HepG2 (cell line): ENCODE results near the gene ADAD2. TPM values are rescaled to one million over a fixed set of nuclear protein-coding genes. Genes with fewer than 3 reads are reported as not detected.

Source experiments
- ARNT ChIP-seq: fragments of 450-650 bp; IDR thresholded peaks from 2 replicates; pipeline ENCODE4 v1.6.1; 2017
- ELF1 ChIP-seq: sonication (generic); formaldehyde crosslinking; IDR thresholded peaks from 2 replicates; pipeline ENCODE4 v1.4.0; 2020; ENCODE audit warnings: missing genetic modification reagents
- ETV6 ChIP-seq: sonication (generic); formaldehyde crosslinking; conservative IDR thresholded peaks from 2 replicates; pipeline ENCODE4 v1.4.0; 2020; ENCODE audit warnings: missing genetic modification reagents
- GABPB1 ChIP-seq: IDR thresholded peaks from 2 replicates; pipeline ENCODE4 v1.6.1; 2016; ENCODE audit warnings: mild to moderate bottlenecking, missing genetic modification reagents, moderate library complexity, missing compliant biosample characterization
- IKZF4 ChIP-seq: sonication (generic); formaldehyde crosslinking; IDR thresholded peaks from 2 replicates; pipeline ENCODE4 v1.5.1; 2020; ENCODE audit warnings: borderline replicate concordance, mild to moderate bottlenecking, low read depth, missing genetic modification reagents; ENCODE audit errors: not compliant biosample characterization
- SIN3A ChIP-seq: IDR thresholded peaks from 2 replicates; pipeline ENCODE4 v1.6.1; 2011; ENCODE audit warnings: low read depth, mild to moderate bottlenecking, control low read depth, low read length, borderline replicate concordance
- SOX6 ChIP-seq, 2 experiments: fragments of 450-650 bp in 1 of 2; sonication (generic) in 1 of 2; formaldehyde crosslinking in 1 of 2; IDR thresholded peaks; 2 replicates each; pipeline versions ENCODE4 v1.4.0 to v1.6.1; 2017 to 2020; ENCODE audit warnings: antibody characterized with exemption in 1 of 2, mild to moderate bottlenecking in 1 of 2, missing genetic modification reagents in 1 of 2
- TCF7 ChIP-seq: sonication (generic); IDR thresholded peaks from 2 replicates; pipeline ENCODE4 v1.6.1; 2016; ENCODE audit warnings: antibody characterized with exemption, low read depth
- ZNF333 ChIP-seq: sonication (generic); formaldehyde crosslinking; IDR thresholded peaks from 2 replicates; pipeline ENCODE4 v1.4.0; 2020; ENCODE audit warnings: mild to moderate bottlenecking, missing genetic modification reagents, borderline replicate concordance
- ZNF430 ChIP-seq: sonication (generic); formaldehyde crosslinking; IDR thresholded peaks from 2 replicates; pipeline ENCODE4 v1.9.0; 2021; ENCODE audit warnings: mild to moderate bottlenecking, missing genetic modification reagents
- ZNF572 ChIP-seq: sonication (generic); formaldehyde crosslinking; IDR thresholded peaks from 2 replicates; pipeline ENCODE4 v1.5.1; 2020; ENCODE audit warnings: mild to moderate bottlenecking, missing genetic modification reagents
- ZNF777 ChIP-seq: sonication (generic); formaldehyde crosslinking; IDR thresholded peaks from 2 replicates; pipeline ENCODE4 v1.4.0; 2020; ENCODE audit warnings: missing genetic modification reagents
- polyA plus RNA-seq, 8 experiments: library from polyadenylated mRNA; depleted of rRNA in 3 of 8; stranded (reverse) in 7 of 8; unstranded in 1 of 8; fragments of >200 nt; fragmentation: Illumina TruSeq in 4 of 8; extraction: Trizol in 4 of 8; gene quantifications; 2 replicates each; pipeline versions ENCODE4 v1.2.1 to v1.2.3, GENCODE V29; 2011 to 2016; ENCODE audit warnings: low read depth in 4 of 8, missing spikeins in 1 of 8, mixed read lengths in 1 of 8; ENCODE audit not compliant: insufficient read depth in 1 of 8
- total RNA-seq, 5 experiments: library from RNA; depleted of rRNA; stranded (reverse); fragments of >200 nt; fragmentation: Illumina TruSeq; extraction: Trizol; gene quantifications; 2 replicates each; pipeline ENCODE4 v1.2.3, GENCODE V29; 2016; ENCODE audit warnings: low read depth in 1 of 5
- TF ChIP-seq, protein P1 (sequence below): sonication (generic); formaldehyde crosslinking; IDR thresholded peaks from 2 replicates; pipeline ENCODE4 v1.5.1; 2020; ENCODE audit warnings: mild to moderate bottlenecking, missing genetic modification reagents, moderate library complexity
- TF ChIP-seq, protein P2 (sequence below), 2 experiments: sonication (generic) in 1 of 2; formaldehyde crosslinking in 1 of 2; IDR thresholded peaks; 2 replicates each; pipeline versions ENCODE4 v1.5.1 to v1.6.1; 2011 to 2020; ENCODE audit warnings: borderline replicate concordance in 1 of 2, low read depth in 1 of 2, low read length in 1 of 2, mild to moderate bottlenecking in 1 of 2, missing genetic modification reagents in 1 of 2, moderate library complexity in 1 of 2
- TF ChIP-seq, protein P3 (sequence below): sonication (generic); formaldehyde crosslinking; IDR thresholded peaks from 2 replicates; pipeline ENCODE4 v1.4.0; 2020; ENCODE audit warnings: missing genetic modification reagents
- TF ChIP-seq, protein P4 (sequence below): sonication (generic); formaldehyde crosslinking; IDR thresholded peaks from 2 replicates; pipeline ENCODE4 v1.4.0; 2020; ENCODE audit warnings: mild to moderate bottlenecking, missing genetic modification reagents

Gene ADAD2
- total and polyA plus RNA-seq, 2 of the 13 experiments (the other 11 are each of a cell fraction or from before 2014, with no cell fraction given), result not detected

DNA sequence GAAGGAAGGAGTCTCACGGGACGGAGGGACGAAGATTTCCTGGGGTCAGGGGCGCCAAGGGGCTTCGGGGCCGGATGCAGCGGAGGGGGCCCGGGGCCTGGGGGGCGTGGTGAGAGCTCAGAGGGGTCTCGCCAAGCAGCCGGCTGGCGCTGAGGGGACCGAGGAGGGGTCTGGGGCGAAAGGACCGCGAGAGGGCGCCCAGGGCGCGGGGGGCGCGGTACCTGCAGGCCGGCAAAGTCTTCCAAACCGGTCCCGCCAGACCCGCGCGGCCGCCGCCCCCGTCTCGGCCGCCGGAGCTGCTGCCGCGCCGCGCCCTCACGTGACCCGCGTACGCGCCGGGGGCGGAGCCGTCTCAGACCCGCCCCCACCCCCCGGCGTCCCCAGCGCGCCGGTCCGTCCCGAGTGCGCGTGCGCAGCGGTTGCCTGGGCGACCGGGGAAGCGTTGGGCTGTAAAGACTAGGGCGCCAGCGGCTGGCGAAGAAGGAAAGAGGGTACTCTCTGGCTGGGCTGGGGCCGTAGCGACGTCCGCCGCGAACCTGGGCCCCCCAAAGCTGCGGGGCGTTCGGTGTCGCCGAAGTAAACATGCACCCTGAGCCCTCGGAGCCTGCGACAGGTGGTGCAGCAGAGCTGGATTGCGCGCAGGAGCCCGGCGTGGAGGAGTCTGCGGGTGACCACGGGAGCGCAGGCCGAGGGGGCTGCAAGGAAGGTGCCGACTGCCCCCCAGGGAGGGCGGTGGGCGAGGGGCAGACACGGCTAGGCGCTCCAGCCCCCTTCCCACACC lies 45.9 kb upstream of the ADAD2 start, which contains the start of the genes DNAAF1 and HSDL1 (continued):
- TF ChIP-seq, protein P1, sequence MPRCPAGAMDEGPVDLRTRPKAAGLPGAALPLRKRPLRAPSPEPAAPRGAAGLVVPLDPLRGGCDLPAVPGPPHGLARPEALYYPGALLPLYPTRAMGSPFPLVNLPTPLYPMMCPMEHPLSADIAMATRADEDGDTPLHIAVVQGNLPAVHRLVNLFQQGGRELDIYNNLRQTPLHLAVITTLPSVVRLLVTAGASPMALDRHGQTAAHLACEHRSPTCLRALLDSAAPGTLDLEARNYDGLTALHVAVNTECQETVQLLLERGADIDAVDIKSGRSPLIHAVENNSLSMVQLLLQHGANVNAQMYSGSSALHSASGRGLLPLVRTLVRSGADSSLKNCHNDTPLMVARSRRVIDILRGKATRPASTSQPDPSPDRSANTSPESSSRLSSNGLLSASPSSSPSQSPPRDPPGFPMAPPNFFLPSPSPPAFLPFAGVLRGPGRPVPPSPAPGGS (CRISPR knock-in tag), result no peak
- TF ChIP-seq ZNF430 (CRISPR knock-in tag), result no peak
- peak; percentile 69 for TF ChIP-seq GABPB1
- TF ChIP-seq, protein P2, sequence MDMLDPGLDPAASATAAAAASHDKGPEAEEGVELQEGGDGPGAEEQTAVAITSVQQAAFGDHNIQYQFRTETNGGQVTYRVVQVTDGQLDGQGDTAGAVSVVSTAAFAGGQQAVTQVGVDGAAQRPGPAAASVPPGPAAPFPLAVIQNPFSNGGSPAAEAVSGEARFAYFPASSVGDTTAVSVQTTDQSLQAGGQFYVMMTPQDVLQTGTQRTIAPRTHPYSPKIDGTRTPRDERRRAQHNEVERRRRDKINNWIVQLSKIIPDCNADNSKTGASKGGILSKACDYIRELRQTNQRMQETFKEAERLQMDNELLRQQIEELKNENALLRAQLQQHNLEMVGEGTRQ (IDR thresholded peaks at IDR 0.05; ENCODE audit: low read depth, low read length), result peak; percentile 91
- TF ChIP-seq, protein P2 (CRISPR knock-in tag; IDR thresholded peaks at IDR 0.05; ENCODE audit: borderline replicate concordance), result peak; percentile 65; the same call in 1 of the 2 replicates
- TF ChIP-seq SOX6 (IDR thresholded peaks at IDR 0.05), result no peak
- TF ChIP-seq SOX6 (CRISPR knock-in tag; IDR thresholded peaks at IDR 0.05), result peak; percentile 13; the same call in 1 of the 2 replicates
- 0 out of 2 replicates have a peak, but pooled peaks have one; percentile 58 for TF ChIP-seq ZNF572 (CRISPR knock-in tag)
- TF ChIP-seq ETV6 (CRISPR knock-in tag), result no peak
- TF ChIP-seq ZNF333 (CRISPR knock-in tag), result peak; percentile 77; the same call in 1 of the 2 replicates
- no peak for TF ChIP-seq IKZF4 (CRISPR knock-in tag)
- TF ChIP-seq, protein P3, sequence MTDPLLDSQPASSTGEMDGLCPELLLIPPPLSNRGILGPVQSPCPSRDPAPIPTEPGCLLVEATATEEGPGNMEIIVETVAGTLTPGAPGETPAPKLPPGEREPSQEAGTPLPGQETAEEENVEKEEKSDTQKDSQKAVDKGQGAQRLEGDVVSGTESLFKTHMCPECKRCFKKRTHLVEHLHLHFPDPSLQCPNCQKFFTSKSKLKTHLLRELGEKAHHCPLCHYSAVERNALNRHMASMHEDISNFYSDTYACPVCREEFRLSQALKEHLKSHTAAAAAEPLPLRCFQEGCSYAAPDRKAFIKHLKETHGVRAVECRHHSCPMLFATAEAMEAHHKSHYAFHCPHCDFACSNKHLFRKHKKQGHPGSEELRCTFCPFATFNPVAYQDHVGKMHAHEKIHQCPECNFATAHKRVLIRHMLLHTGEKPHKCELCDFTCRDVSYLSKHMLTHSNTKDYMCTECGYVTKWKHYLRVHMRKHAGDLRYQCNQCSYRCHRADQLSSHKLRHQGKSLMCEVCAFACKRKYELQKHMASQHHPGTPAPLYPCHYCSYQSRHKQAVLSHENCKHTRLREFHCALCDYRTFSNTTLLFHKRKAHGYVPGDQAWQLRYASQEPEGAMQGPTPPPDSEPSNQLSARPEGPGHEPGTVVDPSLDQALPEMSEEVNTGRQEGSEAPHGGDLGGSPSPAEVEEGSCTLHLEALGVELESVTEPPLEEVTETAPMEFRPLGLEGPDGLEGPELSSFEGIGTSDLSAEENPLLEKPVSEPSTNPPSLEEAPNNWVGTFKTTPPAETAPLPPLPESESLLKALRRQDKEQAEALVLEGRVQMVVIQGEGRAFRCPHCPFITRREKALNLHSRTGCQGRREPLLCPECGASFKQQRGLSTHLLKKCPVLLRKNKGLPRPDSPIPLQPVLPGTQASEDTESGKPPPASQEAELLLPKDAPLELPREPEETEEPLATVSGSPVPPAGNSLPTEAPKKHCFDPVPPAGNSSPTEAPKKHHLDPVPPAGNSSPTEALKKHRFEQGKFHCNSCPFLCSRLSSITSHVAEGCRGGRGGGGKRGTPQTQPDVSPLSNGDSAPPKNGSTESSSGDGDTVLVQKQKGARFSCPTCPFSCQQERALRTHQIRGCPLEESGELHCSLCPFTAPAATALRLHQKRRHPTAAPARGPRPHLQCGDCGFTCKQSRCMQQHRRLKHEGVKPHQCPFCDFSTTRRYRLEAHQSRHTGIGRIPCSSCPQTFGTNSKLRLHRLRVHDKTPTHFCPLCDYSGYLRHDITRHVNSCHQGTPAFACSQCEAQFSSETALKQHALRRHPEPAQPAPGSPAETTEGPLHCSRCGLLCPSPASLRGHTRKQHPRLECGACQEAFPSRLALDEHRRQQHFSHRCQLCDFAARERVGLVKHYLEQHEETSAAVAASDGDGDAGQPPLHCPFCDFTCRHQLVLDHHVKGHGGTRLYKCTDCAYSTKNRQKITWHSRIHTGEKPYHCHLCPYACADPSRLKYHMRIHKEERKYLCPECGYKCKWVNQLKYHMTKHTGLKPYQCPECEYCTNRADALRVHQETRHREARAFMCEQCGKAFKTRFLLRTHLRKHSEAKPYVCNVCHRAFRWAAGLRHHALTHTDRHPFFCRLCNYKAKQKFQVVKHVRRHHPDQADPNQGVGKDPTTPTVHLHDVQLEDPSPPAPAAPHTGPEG, result no peak
- no peak for TF ChIP-seq TCF7
- no peak for TF ChIP-seq ELF1 (CRISPR knock-in tag)
- peak; percentile 99 for TF ChIP-seq SIN3A
- TF ChIP-seq ZNF777, result peak; percentile 10; the same call in 1 of the 2 replicates
- no peak for TF ChIP-seq ARNT
- TF ChIP-seq, protein P4, sequence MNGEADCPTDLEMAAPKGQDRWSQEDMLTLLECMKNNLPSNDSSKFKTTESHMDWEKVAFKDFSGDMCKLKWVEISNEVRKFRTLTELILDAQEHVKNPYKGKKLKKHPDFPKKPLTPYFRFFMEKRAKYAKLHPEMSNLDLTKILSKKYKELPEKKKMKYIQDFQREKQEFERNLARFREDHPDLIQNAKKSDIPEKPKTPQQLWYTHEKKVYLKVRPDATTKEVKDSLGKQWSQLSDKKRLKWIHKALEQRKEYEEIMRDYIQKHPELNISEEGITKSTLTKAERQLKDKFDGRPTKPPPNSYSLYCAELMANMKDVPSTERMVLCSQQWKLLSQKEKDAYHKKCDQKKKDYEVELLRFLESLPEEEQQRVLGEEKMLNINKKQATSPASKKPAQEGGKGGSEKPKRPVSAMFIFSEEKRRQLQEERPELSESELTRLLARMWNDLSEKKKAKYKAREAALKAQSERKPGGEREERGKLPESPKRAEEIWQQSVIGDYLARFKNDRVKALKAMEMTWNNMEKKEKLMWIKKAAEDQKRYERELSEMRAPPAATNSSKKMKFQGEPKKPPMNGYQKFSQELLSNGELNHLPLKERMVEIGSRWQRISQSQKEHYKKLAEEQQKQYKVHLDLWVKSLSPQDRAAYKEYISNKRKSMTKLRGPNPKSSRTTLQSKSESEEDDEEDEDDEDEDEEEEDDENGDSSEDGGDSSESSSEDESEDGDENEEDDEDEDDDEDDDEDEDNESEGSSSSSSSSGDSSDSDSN (CRISPR knock-in tag), result peak; percentile 64
